Measurements from ENCODE around the gene LRP5.

The LRP5 gene

DNA sequence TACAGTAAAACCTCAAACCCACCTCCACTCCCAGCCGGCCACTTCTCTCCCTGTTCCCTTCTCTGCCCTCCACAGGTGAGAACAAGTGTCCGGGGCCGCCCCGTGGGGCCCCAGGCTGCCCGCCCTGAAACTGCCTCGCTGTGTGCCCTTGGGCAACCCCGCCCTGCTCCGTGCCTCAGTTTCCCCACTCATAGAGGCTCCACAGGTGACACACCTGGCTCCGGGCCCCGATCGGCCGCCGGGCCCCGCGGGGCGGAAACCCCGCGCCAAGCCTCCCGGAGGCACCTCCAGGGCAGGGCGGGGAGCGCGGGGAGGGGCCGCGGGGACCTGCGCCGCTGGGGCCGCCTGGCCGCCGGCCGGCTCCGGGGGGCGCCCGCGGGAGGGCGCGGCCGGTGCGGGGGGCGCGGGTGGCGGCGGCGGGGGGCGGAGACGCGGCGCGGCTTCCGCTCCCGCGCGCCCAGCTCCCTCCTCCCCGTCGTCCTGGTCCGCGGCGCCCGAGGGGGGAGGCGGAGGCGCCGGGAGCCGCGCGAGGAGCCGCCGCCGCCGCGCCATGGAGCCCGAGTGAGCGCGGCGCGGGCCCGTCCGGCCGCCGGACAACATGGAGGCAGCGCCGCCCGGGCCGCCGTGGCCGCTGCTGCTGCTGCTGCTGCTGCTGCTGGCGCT is at the start of gene LRP5:
TSS of gene LRP5 (plus strand) at position 475 of the 663 bp plus-strand sequence. CDS start at position 599, 124 bp downstream.
- peak within 1 kb of the TSS; percentile 83 for H3K27ac ChIP-seq
- no peak for DNase-seq (ENCODE audit: low read depth, low spot score)

DNA sequence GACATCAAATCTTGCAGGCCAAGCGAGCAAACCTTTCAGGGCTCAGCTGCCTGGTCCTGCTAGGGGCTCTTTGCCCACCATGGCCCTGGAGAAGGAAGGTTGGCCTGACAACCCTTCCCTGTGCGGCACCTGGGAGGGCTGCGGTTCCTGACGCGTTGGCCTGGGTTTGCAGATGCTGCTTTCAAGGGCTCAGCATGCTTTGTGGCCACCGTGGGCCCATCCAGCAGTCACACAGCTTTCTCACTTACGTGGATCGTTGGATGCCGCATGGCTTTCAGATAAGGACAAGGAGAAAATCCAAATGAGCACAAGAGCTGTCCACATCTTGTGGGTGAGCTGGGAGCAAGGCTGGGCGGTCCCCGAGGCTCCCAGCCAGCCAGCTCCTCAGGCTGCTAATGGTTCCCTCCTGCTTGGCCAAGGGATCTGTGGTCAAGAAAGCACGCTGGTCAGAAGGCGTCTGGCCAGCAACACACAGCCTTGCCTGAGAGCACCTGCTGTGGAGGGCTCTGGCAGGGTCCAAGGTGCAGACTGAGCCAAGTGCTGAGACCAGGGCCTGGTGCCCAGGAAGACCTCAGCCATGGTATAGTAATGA is 48.9 kb upstream of the LRP5 start:
- no peak overlapping the region for H3K27ac ChIP-seq
- no peak for DNase-seq (ENCODE audit: low read depth, low spot score)

DNA sequence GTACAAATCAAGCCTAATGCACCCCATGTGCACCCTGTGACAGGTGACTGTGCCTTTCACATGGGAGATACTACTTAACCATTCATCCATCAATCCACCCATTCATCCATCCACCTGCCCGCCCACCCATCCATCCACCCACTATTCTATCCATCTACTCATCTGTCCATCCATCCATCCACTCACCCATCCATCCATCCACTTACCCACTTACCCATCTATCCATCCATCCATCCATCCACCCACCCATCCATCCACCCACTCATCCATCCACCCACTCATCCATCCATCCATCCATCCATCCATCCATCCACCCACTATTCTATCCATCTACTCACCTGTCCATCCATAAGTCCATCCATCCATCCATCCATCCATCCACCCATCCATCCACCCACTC is 48.1 kb upstream of the LRP5 start:
- DNase-seq (ENCODE audit: low read depth, low spot score) = no peak

DNA sequence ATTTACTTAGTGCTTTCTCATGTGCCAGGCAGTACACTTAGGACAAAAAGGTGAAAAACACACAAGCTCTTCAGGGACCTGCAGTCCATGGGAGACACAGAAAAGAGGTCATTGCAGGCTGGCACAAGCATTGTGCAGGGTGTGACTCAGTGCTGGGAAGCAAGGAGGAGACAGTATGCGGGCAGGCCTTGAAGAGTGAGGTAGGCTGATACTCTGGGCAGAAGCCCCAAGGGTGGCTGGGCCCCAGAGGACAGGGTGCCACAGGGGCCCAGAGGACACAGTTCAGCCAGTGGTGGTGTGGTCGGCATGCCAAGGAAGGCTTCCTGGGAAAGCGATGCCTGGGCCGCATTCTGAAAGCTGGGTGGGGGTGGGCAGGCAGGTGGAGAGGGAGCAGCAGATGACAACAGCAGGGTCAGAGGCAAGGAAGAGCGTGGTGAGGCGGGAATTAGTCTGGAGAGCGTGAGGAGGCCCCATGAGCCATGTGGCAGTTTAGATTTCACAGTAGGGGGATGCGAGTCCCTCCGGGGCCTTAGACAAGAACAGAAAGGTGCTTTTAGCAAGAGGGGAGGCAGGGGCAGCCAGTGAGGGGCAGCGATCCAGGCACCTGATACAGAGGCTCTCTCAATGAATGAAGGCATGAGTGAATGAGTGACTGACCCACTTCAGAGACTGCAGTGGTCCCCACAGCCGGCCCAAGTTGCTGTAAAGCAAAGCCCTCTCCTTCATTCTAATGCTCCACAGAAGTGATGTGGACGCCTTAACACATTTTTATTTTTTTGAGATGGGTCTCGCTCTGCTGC is 47.5 kb upstream of the LRP5 start:
- DNase-seq (ENCODE audit: low read depth, low spot score) = no peak
- no peak overlapping the region for H3K27ac ChIP-seq

More for the DNA sequence above, 48.1 kb upstream of the LRP5 start:
- no peak overlapping the region for H3K27ac ChIP-seq

DNA sequence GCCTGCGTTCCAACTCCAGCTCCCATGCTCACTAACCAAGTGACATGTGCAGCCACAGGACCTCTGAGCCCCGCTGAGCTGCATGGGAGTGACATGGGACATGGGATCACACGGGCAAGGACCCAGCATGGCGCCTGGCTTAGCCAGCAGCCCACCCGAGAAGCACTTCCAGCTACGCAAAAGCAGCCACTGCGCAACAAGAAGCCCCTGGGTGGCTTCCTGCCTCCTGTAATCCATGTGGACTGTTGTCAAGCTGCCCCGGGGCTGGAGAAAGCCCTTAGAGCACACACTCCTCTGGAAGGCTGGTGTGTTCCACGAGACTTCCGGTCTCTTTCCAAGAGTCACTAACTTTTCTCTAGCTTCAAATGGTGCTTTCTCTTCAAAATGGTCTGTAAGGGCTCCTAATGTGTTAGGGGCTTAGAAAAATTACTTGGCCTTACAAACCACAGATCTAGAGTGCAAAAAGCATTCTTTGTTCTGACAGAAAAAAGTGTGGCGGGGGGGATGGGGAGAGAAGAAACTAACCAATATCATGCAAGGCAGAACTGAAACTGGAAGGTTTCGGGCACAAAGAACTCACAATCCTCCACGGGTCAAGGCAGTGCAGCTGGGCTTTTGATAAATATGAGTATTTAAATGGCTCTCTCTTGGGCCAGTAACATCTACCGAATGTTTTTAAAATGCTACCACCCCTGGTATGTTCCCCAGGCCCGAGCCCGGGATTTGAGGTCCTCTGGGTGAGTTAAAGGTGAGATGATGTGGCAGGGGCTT is 46.1 kb upstream of the LRP5 start:
- no peak overlapping the region for H3K27ac ChIP-seq
- DNase-seq (ENCODE audit: low read depth, low spot score) = no peak

DNA sequence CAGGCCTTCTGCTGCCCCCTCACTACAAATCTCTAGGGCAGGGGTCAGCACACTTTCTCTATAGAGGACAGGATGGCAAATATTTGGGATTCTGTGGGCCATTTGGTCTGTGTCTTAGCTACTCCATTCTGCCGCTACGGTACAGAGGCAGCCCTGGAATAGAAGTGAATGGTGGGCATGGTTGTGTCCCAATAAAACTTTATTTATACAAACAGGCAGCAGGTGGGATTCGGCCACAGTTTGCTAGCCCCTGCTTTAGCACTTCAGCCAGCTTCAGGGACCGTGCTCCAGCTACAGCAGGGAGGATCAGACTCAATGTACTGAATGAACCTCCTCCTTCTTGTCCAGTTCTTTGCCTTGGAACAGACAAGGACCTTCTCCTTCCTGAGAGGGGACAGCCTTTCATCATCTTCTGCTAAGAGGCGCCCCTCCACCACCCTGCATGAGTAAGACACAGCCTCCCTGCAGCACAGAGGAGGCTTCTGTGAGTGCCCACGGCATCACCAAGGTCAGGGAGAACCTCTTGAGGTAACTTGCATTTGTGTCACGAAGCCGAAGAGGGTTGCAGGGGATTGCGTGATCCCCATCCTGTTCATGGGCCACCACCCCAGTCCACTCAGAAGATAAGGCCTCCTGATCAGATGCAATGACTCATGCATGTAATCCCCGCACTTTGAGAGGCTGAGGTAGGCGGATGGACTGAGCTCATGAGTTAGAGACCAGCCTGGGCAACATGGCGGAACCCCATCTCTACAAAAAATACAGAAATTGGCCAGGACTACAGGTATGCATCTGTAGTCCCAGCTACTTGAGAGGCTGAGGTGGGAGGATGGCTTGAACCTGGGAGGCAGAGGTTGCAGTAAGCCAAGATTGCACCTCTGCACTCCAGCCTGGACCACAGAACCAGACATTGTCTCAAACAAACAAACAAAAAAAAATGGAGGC is 45.2 kb upstream of the LRP5 start:
- no peak for DNase-seq (ENCODE audit: low read depth, low spot score)
- no peak overlapping the region for H3K27ac ChIP-seq

DNA sequence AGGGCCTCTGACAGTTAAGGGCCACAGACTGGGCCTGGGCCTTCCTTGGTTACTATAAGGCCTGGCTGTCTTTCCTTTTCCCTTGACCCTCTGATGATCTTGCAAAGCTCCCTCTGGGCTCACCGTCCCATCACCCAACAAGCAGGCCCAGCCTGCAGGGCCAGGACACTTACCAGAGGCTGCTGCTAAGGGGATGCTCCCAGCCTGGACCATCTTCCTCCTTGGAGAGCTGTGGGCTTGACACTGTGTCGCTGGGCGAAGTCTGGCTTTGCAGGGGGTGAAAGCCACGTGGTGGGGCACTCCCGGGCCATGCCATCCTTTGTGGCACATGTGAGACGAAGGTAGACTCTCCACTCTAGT is 44.5 kb upstream of the LRP5 start:
- no peak overlapping the region for H3K27ac ChIP-seq
- DNase-seq (ENCODE audit: low read depth, low spot score) = no peak

DNA sequence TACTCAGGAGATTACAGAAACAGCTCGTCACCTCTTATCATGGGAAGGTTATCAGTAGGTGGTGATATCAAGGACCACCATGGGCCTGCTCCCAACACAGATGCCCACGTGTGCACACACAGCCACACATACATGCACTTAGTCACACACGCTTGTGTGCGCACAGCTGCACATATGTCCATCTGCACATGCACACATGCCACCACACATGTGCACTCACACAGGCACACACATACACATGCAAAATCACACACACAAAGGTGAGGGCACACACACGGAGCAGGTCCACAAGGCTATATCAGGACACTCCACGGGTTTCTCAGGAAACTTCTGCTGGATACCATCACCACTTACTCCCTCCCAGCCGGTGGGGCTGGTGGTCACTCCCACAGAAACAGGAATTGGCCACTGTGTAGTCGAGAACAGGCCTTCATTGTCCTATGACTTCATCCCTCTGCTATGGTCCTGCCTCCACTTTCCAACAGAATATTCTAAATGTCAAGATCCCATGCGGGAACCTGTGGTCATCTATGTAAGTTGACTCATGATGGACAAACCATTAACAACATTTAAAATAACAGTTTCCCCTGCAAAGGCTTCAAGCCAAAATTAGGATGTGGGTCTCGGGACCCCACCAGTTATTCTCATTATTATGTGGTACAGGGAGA is 42.8 kb upstream of the LRP5 start:
- DNase-seq (ENCODE audit: low read depth, low spot score) = no peak
- H3K27ac ChIP-seq = no peak overlapping the region

DNA sequence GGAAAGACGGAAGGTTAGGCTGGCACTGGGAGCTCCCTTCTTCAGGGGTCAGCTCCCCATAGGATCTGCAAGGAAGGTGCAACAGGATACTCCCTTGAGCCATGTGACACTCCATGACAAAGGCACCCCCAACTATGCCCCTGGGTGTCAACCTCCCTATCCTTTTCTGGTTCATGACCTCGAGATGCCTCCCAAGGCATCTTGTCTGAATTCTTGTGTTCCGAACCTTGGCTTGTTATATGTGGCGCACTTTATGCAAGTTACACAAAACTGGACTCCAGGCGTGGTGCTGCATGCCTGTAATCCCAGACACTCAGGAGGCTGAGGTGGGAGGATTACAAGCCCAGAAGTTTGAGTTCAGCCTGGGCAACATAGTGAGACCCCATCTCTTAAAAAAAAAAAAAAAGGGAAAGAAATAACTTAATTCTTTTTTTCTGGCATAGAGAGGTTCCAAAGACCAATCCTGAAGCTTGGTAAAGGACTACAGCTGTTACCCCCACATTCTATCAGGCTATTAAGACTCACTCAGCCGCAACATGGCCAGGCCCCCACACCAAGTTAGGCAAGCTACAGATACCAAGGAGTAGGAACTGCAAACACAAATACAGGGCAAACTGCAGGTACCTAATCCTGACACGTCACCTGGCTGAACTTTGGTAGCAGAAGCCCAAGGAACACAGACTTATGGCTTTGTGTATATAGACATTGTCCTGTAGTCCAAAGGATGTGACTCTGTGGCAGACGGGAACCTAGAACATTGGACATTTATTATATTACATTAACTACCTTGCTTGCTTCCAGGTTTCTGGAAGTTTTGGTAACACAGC is 42.0 kb upstream of the LRP5 start:
- DNase-seq (ENCODE audit: low read depth, low spot score) = no peak
- H3K27ac ChIP-seq = peak overlapping the region; percentile 90

DNA sequence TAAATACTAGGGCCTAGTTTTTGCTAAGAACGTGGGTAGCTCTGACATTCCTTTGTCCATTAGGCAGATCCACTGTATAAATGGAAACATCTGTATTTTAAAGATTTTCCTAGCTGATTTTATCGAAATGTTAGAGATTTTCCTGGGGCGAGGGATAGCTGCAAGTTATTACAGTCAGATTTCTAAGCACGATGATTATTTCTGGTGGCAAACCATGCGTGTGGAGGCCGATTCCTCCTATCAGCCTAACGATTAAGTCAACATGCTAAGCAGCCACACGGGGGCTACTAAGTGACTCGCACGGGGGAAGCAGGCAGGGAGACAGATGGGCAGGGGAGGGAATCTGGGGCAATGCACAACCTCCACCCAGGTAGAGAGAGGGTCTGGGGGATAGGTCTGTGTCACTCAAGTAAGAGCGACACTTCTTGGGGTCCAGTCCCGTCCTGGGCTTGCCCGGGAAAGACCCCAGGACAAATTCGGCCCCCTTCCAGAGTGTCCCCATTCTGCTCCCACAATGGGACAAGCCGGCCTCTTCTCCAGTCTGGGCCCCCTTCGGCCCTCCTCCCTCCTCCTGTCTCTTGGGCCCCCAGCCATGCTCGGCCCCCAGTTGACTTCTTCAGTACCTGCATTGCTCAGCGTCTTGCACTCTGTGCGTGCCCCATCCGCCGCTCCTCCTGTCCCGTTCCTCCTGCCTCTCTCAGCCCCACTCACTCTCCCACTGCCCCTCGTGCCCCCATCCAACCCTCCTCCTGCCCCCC is 41.2 kb upstream of the LRP5 start:
- H3K27ac ChIP-seq = peak overlapping the region; percentile 90
- no peak for DNase-seq (ENCODE audit: low read depth, low spot score)

DNA sequence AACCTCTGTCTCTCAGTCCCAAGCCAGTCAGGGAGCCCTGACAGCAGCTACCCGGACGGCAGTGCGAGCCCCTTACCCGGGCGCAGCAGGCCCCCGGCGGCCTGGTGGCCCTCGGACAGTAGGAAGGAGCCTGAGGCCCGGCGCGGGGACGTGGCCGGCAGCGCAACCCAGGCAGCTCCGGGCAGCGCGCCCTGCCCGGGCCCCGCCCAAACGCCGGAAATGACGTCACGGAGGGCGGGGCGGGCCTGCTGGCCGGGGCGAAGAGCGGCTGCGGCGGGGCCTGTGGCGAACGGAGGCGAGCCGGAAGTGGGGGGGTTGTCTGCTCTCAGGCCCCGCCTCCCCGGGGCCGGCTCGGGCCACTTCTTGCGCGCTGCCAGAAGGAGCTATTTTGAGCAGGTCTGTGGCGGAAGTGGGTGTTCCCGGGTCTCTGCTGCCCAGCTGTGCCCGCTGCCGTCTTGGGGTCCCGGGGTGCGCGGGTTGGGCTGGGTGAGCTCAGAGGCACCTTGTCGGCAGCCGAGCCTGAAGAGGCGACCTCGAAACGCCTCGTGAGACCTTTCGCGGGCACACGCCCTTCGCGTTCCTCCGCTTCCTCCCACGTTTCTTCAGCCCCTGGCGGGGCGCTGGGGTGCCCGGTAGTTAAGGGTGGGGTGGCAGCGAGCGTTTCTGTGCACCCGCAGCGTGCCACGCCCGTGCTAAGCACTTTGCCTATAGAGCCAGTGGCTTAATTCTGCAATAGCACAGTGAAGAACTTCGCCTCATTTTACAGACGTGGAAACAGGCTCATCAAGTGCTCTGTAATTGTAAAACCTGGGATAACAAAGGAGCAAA is 40.4 kb upstream of the LRP5 start, which contains the start of gene C11orf24:
TSS of gene C11orf24 (minus strand) at position 193 of the 828 bp plus-strand sequence. CDS start 8,206 bp downstream, outside the sequence.
- H3K27ac ChIP-seq = peak within 1 kb of the TSS; percentile 90
- peak; percentile 64 for DNase-seq (ENCODE audit: low read depth, low spot score)

DNA sequence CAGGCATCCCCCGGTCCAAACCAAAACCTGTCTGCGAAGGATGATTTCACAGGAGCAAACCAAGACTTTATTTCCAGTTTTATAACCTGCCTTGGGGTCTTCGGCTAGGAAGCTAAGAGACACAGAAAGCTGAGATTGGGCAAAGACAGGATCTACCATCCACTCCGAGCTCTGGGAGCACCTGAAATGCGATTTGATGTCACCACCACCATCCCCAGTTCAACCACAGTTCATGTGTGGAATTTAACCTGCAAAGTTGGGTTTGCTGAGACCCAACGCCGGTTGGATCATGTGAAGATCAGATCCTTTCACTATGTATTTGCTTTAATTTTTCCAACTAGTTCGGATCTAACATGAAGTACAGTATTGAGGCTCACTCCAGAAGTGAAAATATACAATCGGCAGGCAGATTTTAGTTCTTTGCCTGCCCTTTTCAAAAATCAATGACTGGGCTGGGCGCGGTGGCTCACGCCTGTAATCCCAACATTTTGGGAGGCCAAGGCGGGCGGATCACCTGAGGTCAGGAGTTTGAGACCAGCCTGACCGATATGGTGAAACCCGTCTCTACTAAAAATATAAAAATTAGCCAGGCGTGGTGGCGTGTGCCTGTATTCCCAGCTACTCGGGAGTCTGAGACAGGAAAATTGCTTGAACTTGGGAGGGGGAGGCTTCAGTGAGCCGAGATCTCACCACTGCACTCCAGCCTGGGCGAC is 39.2 kb upstream of the LRP5 start:
- DNase-seq (ENCODE audit: low read depth, low spot score) = no peak

DNA sequence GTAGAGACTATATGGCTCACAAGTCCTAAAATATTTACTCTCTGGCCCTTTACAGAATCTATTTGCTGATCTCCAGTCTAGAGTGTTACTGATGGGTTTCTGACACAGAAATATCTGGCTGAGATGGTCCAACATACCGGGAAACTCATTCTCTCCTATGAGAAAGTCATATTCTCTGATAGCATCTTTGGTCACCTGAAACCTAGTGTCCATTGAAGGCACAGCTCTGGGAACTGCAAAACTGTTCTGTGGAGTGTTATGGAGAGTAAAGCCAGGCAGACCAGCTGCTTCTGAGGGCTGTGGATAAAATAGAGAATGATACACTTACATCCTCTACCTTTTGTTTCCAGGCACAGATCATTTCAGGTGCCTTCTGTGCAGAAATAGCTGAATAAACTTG is 38.1 kb upstream of the LRP5 start:
- H3K27ac ChIP-seq = no peak overlapping the region
- no peak for DNase-seq (ENCODE audit: low read depth, low spot score)

More for the DNA sequence above, 39.2 kb upstream of the LRP5 start:
- peak overlapping the region; percentile 90 for H3K27ac ChIP-seq

DNA sequence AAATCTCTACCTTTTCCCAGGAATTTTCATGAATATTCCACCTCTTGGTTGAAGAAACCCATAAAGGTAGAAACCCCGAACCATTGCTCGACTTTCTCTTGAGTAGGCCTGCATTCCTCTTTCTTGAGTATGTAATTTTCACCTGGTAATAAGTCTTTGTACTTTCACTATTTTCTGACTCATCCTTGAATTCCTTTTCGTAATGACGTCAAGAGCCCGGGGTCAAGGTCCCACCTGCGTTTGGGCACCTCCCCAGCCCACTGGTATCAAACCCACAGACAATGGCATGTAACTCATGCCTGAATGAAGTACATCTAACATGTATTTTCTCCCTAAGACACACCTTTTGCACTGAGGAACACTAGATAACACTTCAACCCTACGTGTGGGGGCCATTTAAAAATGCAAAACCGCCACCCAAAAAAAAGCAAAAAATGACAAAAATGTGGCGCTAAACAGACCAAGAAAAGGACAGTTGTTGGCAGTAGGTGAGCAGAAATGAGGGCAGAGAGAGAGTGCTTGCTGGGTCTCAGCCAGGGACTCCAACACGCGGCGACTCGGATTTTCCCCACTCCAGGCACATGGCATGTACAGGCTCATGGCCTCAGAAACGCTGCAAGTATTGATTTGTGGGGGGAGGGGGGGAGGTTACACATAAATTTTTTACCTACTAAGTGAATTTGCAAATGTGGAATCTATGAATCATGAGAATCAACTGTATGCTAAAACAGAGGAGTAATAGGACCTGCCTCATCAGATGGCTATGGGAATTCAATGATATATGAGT is 36.5 kb upstream of the LRP5 start:
- H3K27ac ChIP-seq = no peak overlapping the region
- DNase-seq (ENCODE audit: low read depth, low spot score) = no peak

DNA sequence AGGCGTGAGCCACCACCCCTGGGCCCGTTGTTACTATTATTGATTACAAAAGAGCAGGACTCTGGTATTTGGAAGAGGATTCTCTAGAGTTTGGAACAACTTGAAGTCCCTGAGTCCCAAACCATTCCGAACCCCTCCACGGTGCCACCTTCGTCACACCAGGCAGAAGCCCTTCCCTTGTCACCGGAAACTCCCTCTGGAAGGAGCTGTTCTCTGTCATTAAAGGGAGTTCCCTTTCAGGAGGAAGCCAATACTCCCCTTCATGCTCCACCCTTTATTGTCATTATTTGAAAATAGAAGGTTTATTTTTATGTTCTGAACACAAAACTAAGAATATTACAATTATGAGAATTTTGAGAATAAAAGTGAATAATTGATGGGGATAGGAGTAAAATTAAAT is 35.5 kb upstream of the LRP5 start:
- DNase-seq (ENCODE audit: low read depth, low spot score) = no peak
- H3K27ac ChIP-seq = no peak overlapping the region

Measured in epithelial cell of prostate (primary cell).